GM19438 (cell line): ENCODE results near the gene ETV4.

Experiments
- ATAC-seq: cut with Tn5 transposase; IDR thresholded peaks from one replicate; pipeline ENCODE4 v1.9.1; 2021; ENCODE audit warnings: low read depth; ENCODE audit not compliant: unreplicated experiment

ETV4 gene

GRCh38 chr17:43573579-43574321 is 27.6 kb upstream of the ETV4 start:
- ATAC-seq: no peak

DNA sequence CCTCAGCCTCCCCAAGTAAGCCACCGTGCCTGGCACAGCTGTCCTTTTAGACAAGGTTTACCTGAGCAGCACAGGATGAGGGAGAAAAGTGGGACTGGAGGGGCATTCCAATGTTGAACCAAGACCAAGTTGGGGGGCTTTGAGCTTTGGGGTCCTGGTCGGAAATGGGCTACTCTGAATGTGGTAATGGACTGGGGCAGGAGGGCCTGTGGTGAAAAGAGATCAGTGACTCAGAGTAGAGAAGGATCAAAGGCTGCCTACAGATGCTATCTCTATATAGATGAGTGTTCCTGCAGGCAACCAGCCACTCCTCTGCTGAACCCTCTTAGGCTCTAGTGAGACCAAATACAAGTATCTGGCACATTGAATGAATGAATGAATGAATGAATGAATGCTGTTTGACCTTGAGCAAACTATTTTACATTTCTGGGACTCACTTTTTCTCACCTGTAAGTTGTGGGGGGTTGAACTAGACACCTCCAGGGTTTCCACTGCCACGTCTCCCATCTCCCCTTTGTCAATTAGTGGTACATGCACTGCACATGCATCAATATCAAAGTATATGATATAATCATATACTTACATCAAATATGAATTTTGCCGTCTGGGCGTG is 26.3 kb upstream of the ETV4 start:
- no peak for ATAC-seq

- ATAC-seq: no peak
These were observed 24.4 kb upstream of the ETV4 start for GRCh38 chr17:43570518-43570928.

DNA sequence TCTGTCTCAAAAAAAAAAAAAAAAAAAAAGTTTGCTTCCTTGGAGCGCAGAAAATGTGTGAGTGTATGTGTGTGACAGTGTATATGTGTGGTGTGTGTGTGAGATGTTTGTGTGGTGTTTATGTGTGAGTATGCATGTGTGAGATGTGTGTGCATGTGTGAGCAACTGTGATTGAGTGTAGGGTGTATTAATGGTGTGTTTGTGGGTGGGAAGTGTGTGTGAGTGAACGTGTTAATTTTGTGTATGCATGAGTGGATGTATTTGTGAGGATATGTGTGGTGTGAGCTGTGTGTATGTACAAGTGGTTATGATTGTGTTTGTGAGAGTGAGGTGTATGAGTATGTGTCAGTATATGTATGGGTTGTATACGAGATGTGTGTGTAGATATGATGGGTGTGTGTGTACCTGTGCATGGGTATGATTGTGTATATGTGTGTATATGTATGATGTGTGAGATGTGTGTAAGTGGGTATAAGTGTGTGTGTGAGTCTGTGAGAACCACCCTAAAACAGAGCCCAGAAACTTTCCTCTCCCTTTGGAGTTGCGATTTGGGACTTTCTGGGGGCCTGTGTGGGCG is 22.5 kb upstream of the ETV4 start:
- ATAC-seq: no peak

DNA sequence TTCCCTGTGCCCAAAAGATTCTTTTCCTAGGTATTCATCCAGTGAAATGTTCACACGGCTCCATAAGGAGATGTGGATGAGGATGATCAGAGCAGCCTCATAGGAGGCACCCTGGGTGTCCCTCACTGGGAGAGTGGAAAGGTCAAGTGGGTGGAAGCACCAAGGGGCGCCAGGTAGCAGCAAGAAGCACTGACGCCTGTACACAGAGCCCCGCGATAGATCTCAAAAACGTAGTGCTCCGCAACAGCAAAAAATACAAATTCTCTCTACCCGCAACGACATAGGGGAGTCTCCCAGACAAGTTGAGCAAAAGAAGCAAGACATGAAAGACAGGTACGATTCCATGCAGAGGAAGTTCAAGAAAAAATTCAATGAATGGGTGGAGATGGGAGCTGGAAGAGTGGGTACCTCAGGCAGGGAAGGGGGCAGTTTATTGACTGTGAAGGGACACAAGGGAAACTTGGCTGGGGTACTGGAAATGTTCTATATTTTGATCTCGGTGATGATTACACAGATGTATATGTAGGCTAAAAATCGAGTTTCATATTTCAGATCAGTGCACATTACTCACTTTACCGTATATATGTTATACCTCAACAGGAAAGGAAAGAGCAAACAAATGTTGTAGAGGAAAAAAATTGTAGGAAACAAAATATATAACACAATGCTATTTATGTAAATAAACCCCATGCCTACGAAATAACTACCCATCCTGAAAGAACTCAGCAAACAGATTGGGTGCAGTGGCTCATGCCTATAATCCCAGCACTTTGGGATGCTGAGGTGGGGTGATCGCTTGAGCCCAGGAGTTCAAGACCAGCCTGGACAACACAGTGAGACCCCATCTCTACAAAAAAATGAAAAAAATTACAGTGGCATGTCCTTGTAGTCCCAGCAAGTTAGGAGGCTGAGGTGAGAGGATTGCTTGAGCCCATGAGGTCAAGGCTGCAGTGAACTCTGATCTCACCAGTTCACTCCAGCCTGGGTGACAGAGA is 17.8 kb upstream of the ETV4 start:
- no peak for ATAC-seq

GRCh38 chr17:43562679-43563599 is 16.8 kb upstream of the ETV4 start:
- ATAC-seq: no peak

DNA sequence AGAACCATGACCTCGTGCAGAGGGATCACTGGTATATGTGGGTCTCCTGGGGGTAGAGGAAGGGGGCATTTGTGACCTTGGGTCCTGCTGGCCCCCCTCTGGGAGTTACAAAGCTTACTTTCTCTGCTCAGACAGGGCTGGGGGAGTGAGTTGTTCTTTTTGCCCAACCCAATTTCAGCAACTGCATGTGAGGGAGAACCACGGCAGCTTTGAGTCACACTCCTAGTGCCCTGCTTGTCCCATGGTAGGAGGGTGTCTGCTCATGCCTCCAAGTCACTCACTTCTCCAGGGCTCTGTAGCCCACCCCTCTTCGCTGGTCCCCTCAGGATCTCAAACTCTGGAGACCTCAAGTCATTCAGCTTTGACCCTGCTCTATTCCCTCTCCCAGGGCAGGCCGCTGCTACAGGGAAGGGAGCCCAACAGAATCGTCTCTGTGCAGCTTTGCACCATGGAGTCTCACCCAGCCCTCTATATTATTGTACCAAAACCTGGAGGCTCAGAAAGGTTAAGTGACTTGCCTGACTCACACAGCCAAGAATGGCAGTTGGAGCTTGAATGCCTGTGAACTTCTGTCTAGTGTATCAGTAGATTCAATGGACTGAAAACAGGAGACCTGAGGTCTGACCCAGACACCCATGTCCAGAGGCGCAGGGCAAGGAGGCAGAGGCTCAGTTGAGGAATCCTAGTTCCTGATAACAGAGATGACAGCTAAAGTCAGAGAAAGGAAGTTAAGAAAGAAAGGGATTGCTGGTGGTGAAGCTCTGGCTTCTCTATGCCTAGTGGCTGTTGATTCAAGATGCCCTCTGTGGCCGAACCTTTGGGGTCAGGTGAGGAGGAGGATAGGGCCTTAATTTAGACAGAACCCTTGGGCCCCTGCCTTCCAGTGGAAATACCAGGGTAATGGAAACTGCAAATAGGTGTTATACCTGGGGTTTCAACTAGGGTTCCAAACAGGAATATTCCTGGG is 14.6 kb upstream of the ETV4 start:
- ATAC-seq: no peak

- ATAC-seq: no peak
These were observed 13.1 kb upstream of the ETV4 start for GRCh38 chr17:43559161-43559816.

DNA sequence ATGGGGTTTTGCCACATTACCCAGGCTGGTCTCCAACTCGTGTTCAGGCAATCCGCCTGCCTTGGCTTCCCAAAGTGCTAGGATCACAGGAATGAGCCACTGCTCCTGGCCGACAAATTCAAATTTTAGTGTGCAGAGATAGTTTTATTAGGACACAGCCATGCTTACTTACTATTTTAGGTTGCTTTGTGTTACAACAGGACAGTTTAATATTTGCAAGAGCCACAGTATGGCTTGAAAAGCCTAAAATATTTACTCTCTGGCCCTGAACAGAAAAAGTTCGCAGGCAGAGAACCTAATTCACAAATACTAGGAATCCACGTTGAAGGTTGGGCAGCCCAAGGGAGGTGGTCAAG is 12.6 kb upstream of the ETV4 start:
- no peak for ATAC-seq

- no peak for ATAC-seq
These were observed 10.2 kb upstream of the ETV4 start for GRCh38 chr17:43556292-43556691.

- ATAC-seq: no peak
These were observed 8.7 kb upstream of the ETV4 start for GRCh38 chr17:43554857-43555256.

DNA sequence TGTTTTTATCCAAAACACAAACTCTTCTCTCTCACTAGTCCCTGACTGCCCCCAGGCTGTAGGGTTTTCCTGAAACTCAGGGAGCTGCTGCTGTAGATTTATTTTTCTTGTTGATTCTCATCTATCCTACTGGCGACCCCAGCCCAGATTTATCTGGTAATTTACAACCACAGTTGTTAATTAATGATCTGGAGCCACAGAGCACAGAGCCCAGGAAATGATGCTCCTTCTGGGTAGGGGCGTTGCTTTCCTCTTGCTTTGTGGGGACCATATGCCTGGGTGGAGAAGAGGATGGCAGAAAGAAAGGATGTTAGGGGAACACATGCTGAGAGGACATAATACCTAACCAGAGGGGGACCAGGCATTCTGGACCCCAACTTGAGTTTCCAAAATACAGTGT is 7.4 kb upstream of the ETV4 start:
- ATAC-seq: no peak

DNA sequence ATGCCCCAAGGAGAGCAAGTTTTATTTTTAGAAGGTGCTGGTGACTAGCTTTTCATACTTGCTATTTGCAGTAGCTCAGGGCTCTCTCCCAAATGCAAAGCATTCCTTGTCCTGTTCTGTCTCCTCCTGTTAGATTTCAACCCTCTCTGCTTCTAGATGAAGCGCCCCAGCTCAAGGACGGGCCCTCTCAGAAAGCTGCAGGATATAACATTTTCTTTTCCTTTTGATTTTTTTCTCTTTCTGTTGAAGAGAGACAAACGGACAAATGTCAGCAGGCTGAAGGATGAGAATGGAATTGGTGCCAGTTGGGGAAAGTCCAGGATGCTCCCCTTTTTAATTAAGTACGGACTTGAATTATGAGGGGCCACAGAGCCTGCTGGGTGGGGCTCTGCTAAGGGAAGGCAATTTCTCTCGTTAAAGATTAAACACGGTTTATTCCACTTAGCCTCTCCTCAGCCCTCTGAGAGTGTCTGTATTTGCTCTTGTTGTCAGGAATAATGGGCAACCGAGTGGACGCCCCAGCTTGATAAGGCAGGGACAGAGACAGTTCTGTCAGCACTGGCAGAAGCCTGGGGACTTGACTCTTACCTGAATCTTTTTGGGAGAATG is 6.2 kb upstream of the ETV4 start:
- ATAC-seq: no peak

- ATAC-seq: no peak
These were observed 4.6 kb upstream of the ETV4 start for GRCh38 chr17:43550754-43551153.

GRCh38 chr17:43549496-43549895 is 3.4 kb upstream of the ETV4 start:
- no peak for ATAC-seq

DNA sequence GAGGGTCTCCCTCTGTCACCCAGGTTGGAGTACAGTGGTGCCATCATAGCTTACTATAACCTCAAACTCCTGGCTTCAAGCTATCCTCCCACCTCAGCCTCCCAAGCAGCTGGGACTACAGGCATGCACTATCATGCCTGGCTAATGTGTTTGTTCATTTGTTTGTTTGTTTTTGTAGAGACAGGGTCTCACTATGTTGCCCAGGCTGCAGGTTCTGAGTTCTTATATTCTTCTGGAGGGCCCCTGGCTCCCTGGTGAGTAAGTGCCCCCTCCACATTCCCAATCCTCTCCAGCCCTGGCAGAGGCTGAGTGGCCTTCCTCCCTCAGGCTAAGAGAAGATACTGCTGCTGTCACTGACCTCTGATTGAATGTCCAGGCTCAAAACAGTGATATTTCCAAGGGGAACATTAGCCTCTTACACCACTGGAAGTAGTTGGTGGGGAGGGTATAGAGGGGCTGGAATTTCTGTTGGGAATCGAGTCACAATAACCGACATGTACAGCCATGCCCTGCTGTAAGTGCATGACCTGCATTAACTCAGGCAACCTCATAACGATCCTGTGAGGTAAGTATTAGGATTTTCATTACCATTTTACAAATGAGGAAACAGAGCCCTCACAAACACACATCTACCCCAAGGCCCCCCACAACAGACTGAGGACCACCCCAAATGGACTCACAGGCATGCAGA is 2.7 kb upstream of the ETV4 start:
- no peak for ATAC-seq

GRCh38 chr17:43547659-43548256 is 1.6 kb upstream of the ETV4 start:
- ATAC-seq: no peak
